GM06990 (cell line): ENCODE data around the gene TULP4.

ENCODE experiments used
- DNase-seq: peaks from one replicate; pipeline ENCODE4 v3.0.0-alpha.2; 2011; ENCODE audit not compliant: insufficient read length; ENCODE audit errors: extremely low read depth
- H3K27me3 ChIP-seq: replicated peaks from 2 replicates; pipeline ENCODE4 v1.6.0; 2011; ENCODE audit warnings: low read length; ENCODE audit not compliant: control insufficient read depth, insufficient read depth
- H3K36me3 ChIP-seq: 2 replicates; pipeline ENCODE4 v1.5.1; 2011; ENCODE audit warnings: low read length; ENCODE audit not compliant: control insufficient read depth, insufficient read depth
- H3K4me3 ChIP-seq: replicated peaks from 2 replicates; pipeline ENCODE4 v1.5.1; 2011; ENCODE audit warnings: low read depth, mild to moderate bottlenecking, control low read depth, low read length
- CTCF ChIP-seq: IDR thresholded peaks from 2 replicates; pipeline ENCODE4 v1.5.1; 2011; ENCODE audit warnings: low read length, control low read depth, mild to moderate bottlenecking, inconsistent platforms; ENCODE audit not compliant: insufficient read depth, poor library complexity, severe bottlenecking

TULP4 gene

GRCh38 chr6:158531970-158532369 lies 219.7 kb downstream of the TULP4 start:
- no peak for DNase-seq
- Histone ChIP-seq H3K36me3 (no peaks in the 10 kb centered on the region), H3K27me3 (no peaks in the 10 kb centered on the region), H3K4me3 (no peak overlapping the region)
- no peak for TF ChIP-seq CTCF

GRCh38 chr6:158536084-158536890 lies 224.0 kb downstream of the TULP4 start:
- H3K27me3 ChIP-seq = no peaks in the 10 kb centered on the region; the same call in 1 of the 2 replicates
- peak overlapping the region; percentile 60 for H3K4me3 ChIP-seq
- peak; percentile 76 for DNase-seq
- TF ChIP-seq CTCF = no peak
- no peaks in the 10 kb centered on the region for H3K36me3 ChIP-seq

GRCh38 chr6:158536891-158537798 lies 224.9 kb downstream of the TULP4 start:
- Histone ChIP-seq H3K27me3 (no peaks in the 10 kb centered on the region; the same call in 1 of the 2 replicates), H3K36me3 (no peaks in the 10 kb centered on the region), H3K4me3 (peak overlapping the region; percentile 60)
- TF ChIP-seq CTCF = no peak
- DNase-seq = no peak

GRCh38 chr6:158538741-158539140 lies 226.5 kb downstream of the TULP4 start:
- Histone ChIP-seq H3K4me3 (no peak overlapping the region), H3K27me3 (no peaks in the 10 kb centered on the region; the same call in 1 of the 2 replicates), H3K36me3 (no peaks in the 10 kb centered on the region)
- no peak for TF ChIP-seq CTCF
- no peak for DNase-seq

GRCh38 chr6:158539413-158539812 lies 227.1 kb downstream of the TULP4 start:
- Histone ChIP-seq H3K36me3 (no peaks in the 10 kb centered on the region), H3K27me3 (no peaks in the 10 kb centered on the region; the same call in 1 of the 2 replicates), H3K4me3 (no peak overlapping the region)
- no peak for TF ChIP-seq CTCF
- DNase-seq = no peak
